ENCODE data around the gene CCR8. TPM values are rescaled to one million over a fixed set of nuclear protein-coding genes. Genes with fewer than 3 reads are reported as not detected.
"Not testable (repeated sequence)": the region's sequence is repeated elsewhere in the genome, so short reads cannot be mapped to it uniquely, and the experiment has no call there.

The CCR8 gene
- total RNA-seq, 4 donors from 2014 or later: not detected

DNA sequence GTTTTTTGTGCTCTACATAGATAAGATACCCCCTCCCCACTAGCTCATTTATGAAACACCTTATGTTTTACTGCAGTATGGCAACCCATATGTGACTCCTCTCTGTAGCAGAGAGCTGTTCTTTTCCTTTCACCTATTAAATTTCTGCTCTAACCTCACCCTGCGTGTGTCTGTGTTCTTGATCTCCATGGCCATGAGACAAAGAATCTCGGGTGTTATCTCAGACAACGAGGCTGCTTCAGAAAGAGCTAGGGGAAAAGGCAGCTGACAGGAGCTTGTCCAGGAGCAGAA, 18.0 kb downstream of the CCR8 start:
- Histone ChIP-seq H3K36me3 (no peaks in the 10 kb centered on the region), H3K4me1 (no peaks in the 10 kb centered on the region), H3K9me3 (no peaks in the 10 kb centered on the region), H3K27ac (no peak overlapping the region), H3K27me3 (no peaks in the 10 kb centered on the region), H3K4me3 (no peak overlapping the region)
- intact Hi-C loops (cut with DNase I; ENCODE audit: low total_unique reads): no loop called here
- TF ChIP-seq, protein P1, sequence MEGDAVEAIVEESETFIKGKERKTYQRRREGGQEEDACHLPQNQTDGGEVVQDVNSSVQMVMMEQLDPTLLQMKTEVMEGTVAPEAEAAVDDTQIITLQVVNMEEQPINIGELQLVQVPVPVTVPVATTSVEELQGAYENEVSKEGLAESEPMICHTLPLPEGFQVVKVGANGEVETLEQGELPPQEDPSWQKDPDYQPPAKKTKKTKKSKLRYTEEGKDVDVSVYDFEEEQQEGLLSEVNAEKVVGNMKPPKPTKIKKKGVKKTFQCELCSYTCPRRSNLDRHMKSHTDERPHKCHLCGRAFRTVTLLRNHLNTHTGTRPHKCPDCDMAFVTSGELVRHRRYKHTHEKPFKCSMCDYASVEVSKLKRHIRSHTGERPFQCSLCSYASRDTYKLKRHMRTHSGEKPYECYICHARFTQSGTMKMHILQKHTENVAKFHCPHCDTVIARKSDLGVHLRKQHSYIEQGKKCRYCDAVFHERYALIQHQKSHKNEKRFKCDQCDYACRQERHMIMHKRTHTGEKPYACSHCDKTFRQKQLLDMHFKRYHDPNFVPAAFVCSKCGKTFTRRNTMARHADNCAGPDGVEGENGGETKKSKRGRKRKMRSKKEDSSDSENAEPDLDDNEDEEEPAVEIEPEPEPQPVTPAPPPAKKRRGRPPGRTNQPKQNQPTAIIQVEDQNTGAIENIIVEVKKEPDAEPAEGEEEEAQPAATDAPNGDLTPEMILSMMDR (IDR thresholded peaks at IDR 0.05): no peak
- no peak for DNase-seq

DNA sequence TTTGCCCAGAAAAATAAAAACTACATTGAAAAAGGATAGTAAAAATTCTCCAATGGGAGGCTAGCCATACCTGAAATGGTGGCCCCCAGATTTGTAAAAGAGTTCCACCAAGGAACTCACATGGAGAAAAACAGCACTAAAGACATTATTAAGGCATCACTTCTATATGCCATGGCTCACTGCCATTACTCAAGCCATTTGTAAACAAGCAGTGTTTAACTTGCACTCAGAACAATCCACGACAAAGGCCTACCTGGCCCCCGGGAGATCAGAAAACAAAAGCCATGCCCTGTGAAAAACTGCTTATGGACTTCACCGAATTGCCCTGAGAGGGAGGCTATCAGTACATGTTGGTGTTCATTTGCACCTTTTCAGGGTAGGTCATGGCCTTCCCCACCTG, 19.6 kb downstream of the CCR8 start:
- intact Hi-C loops (cut with DNase I; ENCODE audit: low total_unique reads): no loop called here
- no peak for DNase-seq
- H3K27ac ChIP-seq: no peak overlapping the region
- TF ChIP-seq, protein P1 (IDR thresholded peaks at IDR 0.05): no peak
- no peak for TF ChIP-seq POLR2A (IDR thresholded peaks at IDR 0.05)
- H3K36me3 ChIP-seq: no peaks in the 10 kb centered on the region
- no peaks in the 10 kb centered on the region for H3K27me3 ChIP-seq
- H3K9me3 ChIP-seq: no peaks in the 10 kb centered on the region
- no peak overlapping the region for H3K4me3 ChIP-seq
- no peaks in the 10 kb centered on the region for H3K4me1 ChIP-seq

DNA sequence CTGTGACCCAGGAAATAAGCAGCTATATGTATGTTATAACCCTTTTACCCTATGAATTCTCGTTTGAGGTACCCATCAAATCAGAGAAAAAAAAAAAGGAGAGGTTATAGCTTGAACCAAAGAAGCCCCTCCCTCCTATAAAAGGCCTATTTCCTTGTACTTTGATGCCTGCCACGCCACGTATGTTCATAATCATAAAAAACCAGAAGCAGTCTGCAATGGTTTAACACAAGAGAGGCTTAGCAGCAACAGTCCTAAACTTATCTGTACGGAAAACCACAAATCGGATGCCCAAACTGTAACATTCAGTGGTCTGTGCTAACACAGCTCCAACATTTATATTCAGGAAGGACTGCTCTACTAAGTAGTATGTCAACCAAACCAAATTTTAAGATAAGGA, 21.2 kb downstream of the CCR8 start:
- no peak overlapping the region for H3K27ac ChIP-seq
- H3K4me1 ChIP-seq: no peaks in the 10 kb centered on the region
- no peaks in the 10 kb centered on the region for H3K9me3 ChIP-seq
- H3K4me3 ChIP-seq: no peak overlapping the region
- TF ChIP-seq, protein P1 (IDR thresholded peaks at IDR 0.05): no peak
- no peak for TF ChIP-seq POLR2A (IDR thresholded peaks at IDR 0.05)
- H3K36me3 ChIP-seq: no peaks in the 10 kb centered on the region
- H3K27me3 ChIP-seq: no peaks in the 10 kb centered on the region
- no peak for DNase-seq
- intact Hi-C loops (cut with DNase I; ENCODE audit: low total_unique reads): no loop called here

DNA sequence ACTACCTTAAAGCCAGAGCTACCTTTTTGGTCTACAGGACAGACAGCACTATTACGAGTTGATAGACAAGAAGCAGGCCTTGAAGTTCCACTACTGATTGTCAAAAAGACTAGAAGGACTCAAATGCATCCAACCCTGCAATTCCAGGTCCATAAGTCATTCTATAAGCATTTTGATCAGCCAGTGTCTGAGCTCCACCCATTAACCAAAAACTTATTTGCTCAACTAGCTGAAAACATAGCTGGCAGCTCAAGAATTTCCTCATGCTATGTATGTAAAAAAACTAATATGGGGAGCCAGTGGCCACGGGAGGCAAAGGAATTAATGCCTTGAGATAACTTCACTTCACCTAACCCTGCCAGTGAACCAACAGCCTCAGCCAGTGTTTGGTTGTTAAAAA, 21.6 kb downstream of the CCR8 start:
- H3K4me3 ChIP-seq; DNase-seq; H3K4me1 ChIP-seq; intact Hi-C loops (cut with DNase I; ENCODE audit: low total_unique reads); H3K27ac ChIP-seq; H3K27me3 ChIP-seq; H3K36me3 ChIP-seq; H3K9me3 ChIP-seq: not testable (repeated sequence)

DNA sequence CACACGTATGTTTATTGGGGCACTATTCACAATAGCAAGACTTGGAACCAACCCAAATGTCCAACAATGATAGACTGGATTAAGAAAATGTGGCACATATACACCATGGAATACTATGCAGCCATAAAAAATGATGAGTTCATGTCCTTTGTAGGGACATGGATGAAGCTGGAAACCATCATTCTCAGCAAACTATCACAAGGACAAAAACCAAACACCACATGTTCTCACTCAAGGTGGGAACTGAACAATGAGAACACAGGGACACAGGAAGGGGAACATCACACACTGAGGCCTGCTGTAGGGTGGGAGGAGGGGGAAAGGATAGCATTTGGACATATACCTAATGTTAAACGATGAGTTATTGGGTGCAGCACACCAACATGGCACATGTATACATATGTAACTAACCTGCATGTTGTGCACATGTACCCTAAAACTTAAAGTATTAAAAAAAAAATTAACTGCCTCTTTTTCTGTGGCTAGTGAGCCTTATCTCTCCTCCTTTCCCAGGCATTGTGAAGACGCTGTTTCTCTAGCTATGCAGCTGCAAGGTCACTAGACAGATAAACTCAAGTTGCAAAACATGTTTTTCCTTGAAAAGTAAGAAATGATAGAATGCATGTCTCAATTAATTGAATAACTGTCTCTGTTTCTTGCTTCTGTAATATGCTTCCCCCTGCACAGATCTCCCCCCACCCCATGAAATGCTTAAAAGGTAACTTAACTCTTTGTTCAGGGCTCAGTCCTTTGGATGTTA, 23.8 kb downstream of the CCR8 start:
- H3K9me3 ChIP-seq; H3K4me3 ChIP-seq; H3K4me1 ChIP-seq; H3K36me3 ChIP-seq; intact Hi-C loops (cut with DNase I; ENCODE audit: low total_unique reads); DNase-seq; H3K27ac ChIP-seq; H3K27me3 ChIP-seq: not testable (repeated sequence)

DNA sequence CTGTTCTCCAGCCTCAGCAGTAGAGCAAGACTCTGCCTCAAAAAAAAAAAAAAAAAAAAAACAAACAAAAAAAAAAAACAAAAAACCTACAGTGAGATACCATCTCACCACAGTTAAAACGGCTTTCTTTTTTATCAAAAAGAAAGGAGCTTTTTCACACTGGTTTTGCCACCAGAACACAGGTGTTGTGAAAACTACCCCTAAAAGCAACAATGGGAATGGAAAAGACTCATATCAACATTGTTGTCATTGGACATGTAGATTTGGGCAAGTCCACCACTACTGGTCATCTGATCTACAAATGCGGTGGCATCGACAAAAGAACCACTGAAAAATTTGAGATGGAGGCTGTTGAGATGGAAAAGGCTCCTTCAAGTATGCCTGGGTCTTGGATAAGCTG, 28.8 kb downstream of the CCR8 start:
- Histone ChIP-seq H3K36me3 (no peaks in the 10 kb centered on the region), H3K27me3 (no peaks in the 10 kb centered on the region), H3K4me1 (no peaks in the 10 kb centered on the region), H3K9me3 (no peaks in the 10 kb centered on the region), H3K27ac (no peak overlapping the region), H3K4me3 (no peak overlapping the region)
- TF ChIP-seq POLR2A (IDR thresholded peaks at IDR 0.05): no peak
- TF ChIP-seq, protein P1 (IDR thresholded peaks at IDR 0.05): no peak
- DNase-seq: no peak
- intact Hi-C loops (cut with DNase I; ENCODE audit: low total_unique reads): no loop called here
